GM19025 (cell line): Measurements from ENCODE around the gene GALNT7.
"Not testable (repeated sequence)": the region's sequence is repeated elsewhere in the genome, so short reads cannot be mapped to it uniquely, and the experiment has no call there.

Experiments
- ATAC-seq: cut with Tn5 transposase; IDR thresholded peaks from one replicate; pipeline ENCODE4 v1.9.1; 2021; ENCODE audit warnings: mild to moderate bottlenecking, low read depth, moderate library complexity; ENCODE audit not compliant: unreplicated experiment

The GALNT7 gene, protein sequence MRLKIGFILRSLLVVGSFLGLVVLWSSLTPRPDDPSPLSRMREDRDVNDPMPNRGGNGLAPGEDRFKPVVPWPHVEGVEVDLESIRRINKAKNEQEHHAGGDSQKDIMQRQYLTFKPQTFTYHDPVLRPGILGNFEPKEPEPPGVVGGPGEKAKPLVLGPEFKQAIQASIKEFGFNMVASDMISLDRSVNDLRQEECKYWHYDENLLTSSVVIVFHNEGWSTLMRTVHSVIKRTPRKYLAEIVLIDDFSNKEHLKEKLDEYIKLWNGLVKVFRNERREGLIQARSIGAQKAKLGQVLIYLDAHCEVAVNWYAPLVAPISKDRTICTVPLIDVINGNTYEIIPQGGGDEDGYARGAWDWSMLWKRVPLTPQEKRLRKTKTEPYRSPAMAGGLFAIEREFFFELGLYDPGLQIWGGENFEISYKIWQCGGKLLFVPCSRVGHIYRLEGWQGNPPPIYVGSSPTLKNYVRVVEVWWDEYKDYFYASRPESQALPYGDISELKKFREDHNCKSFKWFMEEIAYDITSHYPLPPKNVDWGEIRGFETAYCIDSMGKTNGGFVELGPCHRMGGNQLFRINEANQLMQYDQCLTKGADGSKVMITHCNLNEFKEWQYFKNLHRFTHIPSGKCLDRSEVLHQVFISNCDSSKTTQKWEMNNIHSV

DNA sequence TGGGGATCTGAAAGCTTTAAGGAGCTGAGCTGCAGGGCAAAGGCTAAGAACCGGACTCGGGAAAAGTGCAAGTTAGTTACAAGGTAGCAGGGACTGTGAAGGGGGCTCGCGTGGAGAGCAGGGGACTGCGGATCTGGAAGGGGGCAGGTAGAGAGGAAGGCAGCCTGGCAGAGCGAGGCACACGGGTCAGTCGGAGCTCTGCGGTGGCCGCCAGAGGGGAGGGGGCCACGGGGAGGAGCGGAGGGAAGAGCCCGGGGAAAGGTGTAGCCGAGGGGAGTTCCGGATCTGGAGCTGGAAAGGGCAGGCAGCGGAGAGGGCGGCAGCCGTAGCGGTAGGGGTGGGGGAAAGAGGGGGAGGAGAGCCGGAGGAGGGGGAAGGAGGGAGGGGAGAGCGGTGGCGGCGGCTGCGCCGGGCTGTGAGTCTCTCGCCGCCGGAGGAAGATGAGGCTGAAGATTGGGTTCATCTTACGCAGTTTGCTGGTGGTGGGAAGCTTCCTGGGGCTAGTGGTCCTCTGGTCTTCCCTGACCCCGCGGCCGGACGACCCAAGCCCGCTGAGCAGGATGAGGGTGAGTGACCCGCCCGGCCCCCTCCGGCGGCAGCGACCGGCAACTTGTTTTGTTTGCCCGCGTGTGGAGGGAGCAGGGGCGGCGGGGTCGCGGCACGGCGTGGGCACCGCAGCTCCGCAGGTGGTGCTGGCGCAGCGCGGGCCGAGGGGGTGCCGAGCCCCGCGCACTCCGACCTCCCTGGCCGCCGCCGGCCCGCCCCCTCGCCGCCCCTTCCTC, at the start of gene GALNT7:
Gene GALNT7, plus strand, starts transcription at position 416 of the 782 bp plus-strand sequence. Its CDS starts 25 bp downstream, at position 441.
- ATAC-seq = peak; percentile 36

- ATAC-seq = not testable (repeated sequence)
These were observed 49.8 kb upstream of the GALNT7 start for GRCh38 chr4:173118819-173119218.

DNA sequence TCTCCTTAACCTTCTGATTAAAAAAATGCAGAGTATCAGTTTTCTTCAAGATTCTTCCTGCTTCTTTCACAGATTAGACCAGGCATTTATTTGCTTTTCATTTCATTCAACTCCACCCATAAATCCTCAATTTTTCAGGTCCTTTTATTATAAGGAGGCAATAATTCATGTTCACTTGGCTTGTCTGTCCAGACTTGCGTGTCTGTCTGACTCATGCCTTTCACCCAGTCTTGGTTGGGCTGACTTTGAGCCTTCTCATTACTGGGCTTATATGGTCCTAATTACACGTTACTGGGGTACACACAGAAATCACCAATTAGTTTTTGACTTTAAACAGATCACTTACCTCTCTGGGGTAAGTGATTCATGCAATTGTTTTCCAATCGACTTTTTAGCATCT, 48.8 kb upstream of the GALNT7 start:
- no peak for ATAC-seq

- ATAC-seq = peak; percentile 98
These were observed 47.5 kb upstream of the GALNT7 start for GRCh38 chr4:173121076-173121561.

GRCh38 chr4:173124209-173124865, 44.3 kb upstream of the GALNT7 start:
- no peak for ATAC-seq

GRCh38 chr4:173125216-173125812, 43.3 kb upstream of the GALNT7 start:
- no peak for ATAC-seq

DNA sequence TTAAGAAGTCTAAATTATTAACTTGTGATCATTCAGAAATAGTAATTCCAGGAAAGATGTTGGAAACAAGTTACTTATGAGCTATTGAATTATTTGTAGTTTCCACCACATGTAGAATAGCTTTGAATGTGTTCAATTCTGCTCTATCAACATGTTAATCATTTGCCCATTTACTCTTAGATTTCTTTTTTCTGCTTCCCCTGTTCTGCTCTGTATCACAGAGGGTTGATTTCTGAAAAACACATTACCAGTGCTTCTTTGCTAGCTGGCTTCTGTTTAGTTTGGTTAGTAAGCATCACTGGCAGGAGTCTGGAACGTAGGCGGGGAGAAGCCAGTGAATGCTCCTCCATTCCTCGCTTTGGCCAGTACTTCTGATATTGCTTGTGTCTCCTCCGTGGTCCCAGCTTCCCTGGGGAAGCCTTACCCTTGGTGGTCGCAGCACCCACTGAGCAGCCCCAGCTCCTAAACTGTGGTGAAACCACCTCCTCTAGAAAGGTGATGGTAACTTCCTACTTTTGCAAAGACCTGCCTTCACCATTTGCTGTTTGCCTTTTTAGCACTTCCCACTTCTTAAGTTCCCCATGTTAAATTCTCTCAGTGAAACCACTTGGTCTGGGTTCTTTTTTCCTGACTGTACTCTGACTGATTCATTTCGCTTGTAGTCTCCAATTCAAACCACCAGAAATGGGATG, 40.3 kb upstream of the GALNT7 start:
- no peak for ATAC-seq

- no peak for ATAC-seq
These were observed 37.9 kb upstream of the GALNT7 start for GRCh38 chr4:173130687-173131086.

- ATAC-seq = no peak
These were observed 34.2 kb upstream of the GALNT7 start for GRCh38 chr4:173134426-173134825.

DNA sequence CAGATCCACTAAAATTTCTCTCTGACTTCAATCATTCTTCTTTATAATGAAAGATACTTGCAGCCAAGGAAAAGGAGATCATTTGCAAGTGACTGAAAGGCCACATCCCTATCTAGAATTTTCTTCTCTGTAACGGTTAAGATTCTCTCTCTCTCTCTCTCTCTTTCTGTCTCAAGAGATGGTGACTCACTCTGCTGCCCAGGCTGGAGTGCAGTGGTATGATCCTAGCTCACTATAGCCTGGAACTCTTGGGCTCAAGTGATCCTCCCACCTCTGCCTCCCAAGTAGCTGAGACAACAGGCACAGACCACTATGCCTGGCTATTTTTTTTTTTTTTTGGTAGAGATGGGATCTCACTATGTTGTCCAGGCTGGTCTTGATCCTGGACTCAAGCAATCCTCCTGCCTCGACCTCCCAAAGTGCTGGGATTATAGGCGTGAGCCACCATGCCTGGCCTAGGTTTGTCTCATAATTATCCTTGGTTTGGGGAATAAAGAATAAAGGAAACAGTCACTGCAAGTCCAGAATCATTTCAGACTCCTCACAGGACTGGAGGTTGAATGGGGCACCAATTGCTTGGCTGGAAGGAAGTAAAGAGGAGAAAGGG, 33.3 kb upstream of the GALNT7 start:
- ATAC-seq = no peak

DNA sequence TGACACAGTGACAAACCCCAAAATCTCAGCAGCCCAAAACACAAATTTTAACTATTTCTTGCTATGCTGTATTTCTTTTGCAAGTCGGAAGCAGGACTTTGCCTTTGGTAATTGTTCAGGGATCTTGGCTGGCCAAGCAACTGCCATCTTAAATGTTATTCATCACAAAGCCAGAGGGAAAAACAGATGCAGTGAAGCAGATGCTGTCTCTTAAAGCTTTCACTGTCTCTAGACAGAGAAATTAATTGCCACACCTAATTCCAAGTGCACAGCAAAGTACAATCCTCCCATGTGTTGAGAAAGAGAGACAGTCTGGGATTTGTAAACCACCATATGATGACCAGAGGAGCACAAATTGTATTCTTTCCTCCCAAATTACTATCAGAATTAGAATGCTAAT, 30.0 kb upstream of the GALNT7 start:
- no peak for ATAC-seq

DNA sequence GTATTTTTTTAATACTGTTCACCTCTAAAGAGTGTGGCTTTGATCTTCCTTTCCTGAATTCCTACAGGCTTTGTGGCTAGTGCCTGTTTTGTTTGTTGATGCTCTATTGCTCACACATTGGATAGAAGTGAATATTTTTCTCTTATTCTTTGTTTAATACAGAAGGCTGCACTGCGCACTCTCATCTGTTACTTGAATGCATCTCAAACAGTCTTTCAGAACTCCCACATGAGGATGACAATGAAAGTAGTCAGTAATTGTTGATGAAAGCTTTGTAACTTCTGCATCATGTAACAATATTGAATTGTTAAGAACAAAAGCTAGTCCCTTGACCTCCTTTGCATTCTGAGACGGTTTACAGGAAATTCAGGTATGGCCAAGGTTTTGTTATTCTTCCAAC, 29.1 kb upstream of the GALNT7 start:
- no peak for ATAC-seq

GRCh38 chr4:173145131-173145530, 23.5 kb upstream of the GALNT7 start:
- ATAC-seq = no peak

DNA sequence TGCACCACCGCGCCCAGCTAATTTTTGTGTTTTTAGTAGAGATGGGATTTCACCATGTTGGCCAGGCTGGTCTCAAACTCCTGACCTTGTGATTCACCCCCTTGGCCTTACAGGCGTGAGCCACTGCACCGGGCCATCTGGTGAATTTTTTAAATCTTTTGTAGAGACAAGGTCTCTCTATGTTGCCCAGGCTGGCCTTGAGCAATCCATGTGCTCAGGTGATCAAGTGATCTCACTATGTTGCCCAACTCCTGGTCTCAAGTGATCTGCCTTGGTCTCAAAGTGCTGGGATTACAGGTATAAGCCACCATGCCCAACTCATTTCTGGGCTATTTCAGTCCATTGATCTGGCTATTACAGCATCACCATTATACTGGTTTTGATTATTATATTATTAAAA, 22.2 kb upstream of the GALNT7 start:
- ATAC-seq = no peak

DNA sequence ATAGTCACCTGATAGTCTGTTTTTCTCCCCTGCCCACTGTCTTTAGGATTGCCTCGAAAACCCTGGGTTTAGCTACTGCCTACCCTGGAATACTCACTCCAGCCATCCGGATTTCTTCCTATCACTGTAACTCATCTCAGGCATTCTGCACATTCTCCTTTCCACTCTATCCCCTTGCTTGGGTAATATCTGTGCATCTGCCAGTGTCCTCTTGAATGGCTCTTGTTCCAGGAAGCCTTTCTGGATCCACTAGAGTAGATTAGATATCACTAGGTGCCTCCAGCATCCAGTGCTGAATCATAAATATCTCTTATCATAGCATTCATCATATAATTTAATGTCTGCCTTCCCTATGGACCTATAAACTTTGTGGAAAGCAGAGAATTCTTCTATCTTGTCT, 17.1 kb upstream of the GALNT7 start:
- ATAC-seq = no peak

DNA sequence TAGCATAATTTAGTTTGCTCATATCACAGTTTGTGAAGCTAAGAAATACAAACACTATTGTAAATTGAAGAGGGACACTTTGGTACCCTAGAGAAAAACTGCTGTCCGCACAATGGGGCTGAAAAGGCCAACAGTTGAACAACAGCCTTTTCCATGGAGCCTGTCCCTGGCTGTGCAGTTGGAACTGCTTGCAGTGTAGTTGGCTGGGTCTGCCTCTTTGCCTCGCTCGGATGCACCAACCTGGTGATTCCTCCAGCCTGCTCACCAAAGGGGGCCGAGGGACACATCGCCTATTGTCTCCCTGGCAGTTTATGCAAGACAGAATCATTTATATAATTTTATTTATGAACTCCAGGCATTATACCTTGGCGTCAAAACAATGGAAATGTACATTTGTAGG, 16.5 kb upstream of the GALNT7 start:
- no peak for ATAC-seq

- ATAC-seq = no peak
These were observed 15.2 kb upstream of the GALNT7 start for GRCh38 chr4:173153445-173153844.

GRCh38 chr4:173159791-173160190, 8.8 kb upstream of the GALNT7 start:
- ATAC-seq = no peak

DNA sequence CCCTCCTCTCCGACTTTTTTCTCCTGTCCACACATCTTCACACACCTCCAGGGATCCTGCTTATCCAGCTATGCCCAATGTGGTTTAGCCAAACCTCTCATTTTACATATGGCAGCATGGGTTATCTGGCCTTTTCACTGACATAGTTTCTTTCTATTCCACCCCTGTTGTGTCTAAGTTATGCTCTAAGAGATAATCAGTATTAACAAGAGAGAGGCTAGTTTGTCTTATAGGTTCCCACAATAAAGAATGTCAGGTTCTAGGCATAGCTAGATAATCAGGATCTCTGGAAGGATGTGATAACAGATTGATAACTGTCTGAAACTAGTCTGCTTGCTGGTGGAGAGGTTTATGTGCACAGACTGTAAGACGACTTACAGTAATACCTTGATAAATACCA, 7.7 kb upstream of the GALNT7 start:
- no peak for ATAC-seq
